Esophagus squamous epithelium (tissue), 5 donors: ENCODE measurements around the gene ALOX15B. TPM values are rescaled to one million over a fixed set of nuclear protein-coding genes. Genes with fewer than 3 reads are reported as not detected.

Experiments
- DNase-seq: peaks from one replicate; lab custom pipeline; 2025; lab: John Stamatoyannopoulos, UW
- H3K27ac ChIP-seq, 4 donors: fragments of 200-600 bp; sonication (generic); one replicate each; pipeline ENCODE4 v1.5.1; 2016 to 2019; ENCODE audit warnings: mild to moderate bottlenecking in 1 of 4
- H3K27me3 ChIP-seq, 4 donors: fragments of 200-600 bp; sonication (generic); 1 replicate in 3 of 4; 2 replicates in 1 of 4; pipeline versions ENCODE4 v1.5.1 to v1.6.0; 2017 to 2021; ENCODE audit warnings: antibody characterized with exemption in 1 of 4
- H3K36me3 ChIP-seq, 3 donors: fragments of 200-600 bp; sonication (generic); one replicate each; pipeline ENCODE4 v1.5.1; 2016 to 2019
- H3K4me1 ChIP-seq, 3 donors: fragments of 200-600 bp; sonication (generic); one replicate each; pipeline ENCODE4 v1.5.1; 2017 to 2019
- H3K4me3 ChIP-seq, 4 donors: fragments of 200-600 bp; sonication (generic); 1 replicate in 3 of 4; 2 replicates in 1 of 4; pipeline ENCODE4 v1.5.1; 2016 to 2019; ENCODE audit warnings: mild to moderate bottlenecking in 2 of 4, moderate library complexity in 1 of 4
- H3K9me3 ChIP-seq, 3 donors: fragments of 200-600 bp; sonication (generic); one replicate each; pipeline ENCODE4 v1.5.1; 2016 to 2019
- POLR2A ChIP-seq, 4 donors: fragments of 450-650 bp; IDR thresholded peaks; one replicate each; pipeline ENCODE4 v1.6.1; 2017; ENCODE audit warnings: antibody characterized with exemption in 4 of 4, mild to moderate bottlenecking in 4 of 4, moderate library complexity in 3 of 4
- WGBS, 2 donors: methylation state at CpG; one replicate each; pipeline ENCODE4 v1.1.5; 2018; 5-methylcytosine and 5-hydroxymethylcytosine counted together
- intact Hi-C: fragments of 100-400 bp; cut with DNase I; formaldehyde crosslinking; loops from one replicate; pipeline ENCODE4 v1.15.0; 2022
- total RNA-seq, 4 donors: library from RNA; depleted of rRNA; stranded (reverse); fragments of >200 nt; gene quantifications; one replicate each; pipeline ENCODE4 v1.1.0, GENCODE V29; 2016
- TF ChIP-seq, protein P1 (sequence below), 6 experiments: fragments of 450-650 bp in 4 of 6; fragments of 200-600 bp in 2 of 6; sonication (generic) in 2 of 6; IDR thresholded peaks; one replicate each; pipeline ENCODE4 v1.5.1; 2016 to 2019; ENCODE audit warnings: antibody characterized with exemption in 6 of 6, mild to moderate bottlenecking in 4 of 6, moderate library complexity in 4 of 6
- donor health status: DM: yes; HTN: yes; CAD: no.

ALOX15B gene
- total RNA-seq, 4 donors from 2014 or later = 24.0 to 104 (median 50.5) TPM

DNA sequence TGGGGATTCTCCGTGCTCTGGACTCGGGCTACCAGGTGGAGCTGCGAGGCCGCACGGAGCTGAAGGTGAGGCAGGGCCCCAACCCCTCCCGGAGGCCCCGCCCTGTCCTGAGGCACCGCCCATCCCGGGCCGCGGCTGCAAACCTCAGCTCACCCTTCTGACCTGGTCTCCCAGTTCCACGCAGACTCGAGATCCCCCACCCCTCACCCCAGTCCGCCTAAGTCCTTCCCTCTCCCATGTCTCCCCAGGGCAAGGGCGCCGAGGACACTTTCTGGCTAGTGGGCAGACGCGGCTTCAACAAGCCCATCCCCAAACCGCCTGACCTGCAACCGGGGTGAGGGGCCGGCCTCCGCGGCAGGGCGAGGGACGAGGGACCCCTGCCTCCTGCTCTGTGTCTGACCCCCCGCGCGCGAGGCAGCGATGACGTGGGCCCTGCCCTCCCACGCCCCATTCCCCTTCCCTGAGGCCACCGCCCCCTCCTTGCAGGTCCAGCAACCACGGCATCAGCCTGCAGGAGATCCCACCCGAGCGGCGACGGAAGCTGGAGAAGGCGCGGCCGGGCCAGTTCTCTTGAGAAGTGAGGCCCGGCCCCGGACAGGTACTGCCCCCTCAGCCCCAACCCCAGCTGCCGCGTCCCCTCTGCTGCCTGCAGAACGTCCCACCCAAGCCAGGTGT lies 22.8 kb upstream of the ALOX15B start:
- H3K4me3 ChIP-seq = peak overlapping the region; percentile 45 to 71 (median 51)
- DNase-seq = no peak
- peak overlapping the region; percentile 85 to 93 (median 90) for H3K27ac ChIP-seq
- TF ChIP-seq, protein P1, sequence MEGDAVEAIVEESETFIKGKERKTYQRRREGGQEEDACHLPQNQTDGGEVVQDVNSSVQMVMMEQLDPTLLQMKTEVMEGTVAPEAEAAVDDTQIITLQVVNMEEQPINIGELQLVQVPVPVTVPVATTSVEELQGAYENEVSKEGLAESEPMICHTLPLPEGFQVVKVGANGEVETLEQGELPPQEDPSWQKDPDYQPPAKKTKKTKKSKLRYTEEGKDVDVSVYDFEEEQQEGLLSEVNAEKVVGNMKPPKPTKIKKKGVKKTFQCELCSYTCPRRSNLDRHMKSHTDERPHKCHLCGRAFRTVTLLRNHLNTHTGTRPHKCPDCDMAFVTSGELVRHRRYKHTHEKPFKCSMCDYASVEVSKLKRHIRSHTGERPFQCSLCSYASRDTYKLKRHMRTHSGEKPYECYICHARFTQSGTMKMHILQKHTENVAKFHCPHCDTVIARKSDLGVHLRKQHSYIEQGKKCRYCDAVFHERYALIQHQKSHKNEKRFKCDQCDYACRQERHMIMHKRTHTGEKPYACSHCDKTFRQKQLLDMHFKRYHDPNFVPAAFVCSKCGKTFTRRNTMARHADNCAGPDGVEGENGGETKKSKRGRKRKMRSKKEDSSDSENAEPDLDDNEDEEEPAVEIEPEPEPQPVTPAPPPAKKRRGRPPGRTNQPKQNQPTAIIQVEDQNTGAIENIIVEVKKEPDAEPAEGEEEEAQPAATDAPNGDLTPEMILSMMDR (IDR thresholded peaks at IDR 0.05) = no peak
- TF ChIP-seq POLR2A (IDR thresholded peaks at IDR 0.05) = peak in 1 of 4 donors; percentile 12
- no peaks in the 10 kb centered on the region for H3K9me3 ChIP-seq
- H3K27me3 ChIP-seq = peaks cover 0 to 47% (median 2%) of the 10 kb centered on the region in 4 donors
- WGBS, 2 donors = 0 to 3% methylated on average over 7 to 8 of the region's 46 CpGs
- intact Hi-C loops = no loop called here
- H3K36me3 ChIP-seq = no peaks in the 10 kb centered on the region
- peaks cover 34 to 52% (median 44%) of the 10 kb centered on the region in 3 donors for H3K4me1 ChIP-seq

DNA sequence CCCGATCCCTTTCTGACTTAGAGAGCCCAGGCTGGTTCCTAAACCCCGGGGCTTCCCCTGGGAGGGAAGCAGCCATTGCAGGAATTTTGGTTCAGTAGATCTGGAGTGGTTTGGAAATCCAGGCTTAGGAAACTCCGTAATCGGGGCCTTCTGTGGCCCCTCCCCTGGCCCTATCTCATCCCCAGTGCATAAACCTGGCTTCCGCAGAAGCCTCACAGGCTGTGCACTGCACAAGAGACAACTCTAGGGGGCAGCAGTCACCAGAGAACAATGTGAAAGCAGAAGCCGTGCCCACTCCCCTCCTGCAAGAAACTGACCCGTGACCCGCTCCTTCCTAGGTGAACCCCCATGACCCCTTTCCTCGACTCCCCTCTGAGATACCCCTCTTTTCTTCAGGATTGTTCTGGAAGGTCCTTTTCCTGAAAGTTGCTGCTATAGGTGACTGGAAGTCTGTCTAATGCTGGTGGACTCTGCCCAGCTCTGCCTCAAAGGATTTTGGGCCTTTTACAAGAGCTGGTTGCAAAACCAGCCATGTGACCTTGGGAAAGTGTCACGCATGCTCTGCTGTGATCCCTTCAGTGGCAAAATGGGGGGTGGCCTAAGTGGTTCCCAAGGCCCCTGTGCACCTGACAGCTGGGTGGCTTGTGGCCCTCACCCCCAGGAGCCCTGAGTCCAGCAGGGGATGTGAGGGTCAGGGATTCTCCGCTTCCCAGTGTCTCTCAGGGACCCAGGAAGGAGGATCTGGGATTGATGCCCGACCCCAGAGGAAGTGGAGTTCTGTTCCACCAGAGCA lies 22.0 kb upstream of the ALOX15B start:
- Histone ChIP-seq H3K27ac (peak overlapping the region; percentile 85 to 93 (median 90)), H3K4me3 (peak overlapping the region; percentile 45 to 71 (median 51)), H3K36me3 (no peaks in the 10 kb centered on the region), H3K27me3 (peaks cover 0 to 47% (median 2%) of the 10 kb centered on the region in 4 donors), H3K4me1 (peaks cover 34 to 52% (median 44%) of the 10 kb centered on the region in 3 donors), H3K9me3 (no peaks in the 10 kb centered on the region)
- TF ChIP-seq POLR2A (IDR thresholded peaks at IDR 0.05) = no peak
- TF ChIP-seq, protein P1 (IDR thresholded peaks at IDR 0.05) = peak; percentile 52 to 94 (median 76)
- intact Hi-C loops = no loop called here
- 9 to 14% methylated on average over 4 to 5 of the region's 12 CpGs for WGBS, 2 donors
- DNase-seq = no peak

DNA sequence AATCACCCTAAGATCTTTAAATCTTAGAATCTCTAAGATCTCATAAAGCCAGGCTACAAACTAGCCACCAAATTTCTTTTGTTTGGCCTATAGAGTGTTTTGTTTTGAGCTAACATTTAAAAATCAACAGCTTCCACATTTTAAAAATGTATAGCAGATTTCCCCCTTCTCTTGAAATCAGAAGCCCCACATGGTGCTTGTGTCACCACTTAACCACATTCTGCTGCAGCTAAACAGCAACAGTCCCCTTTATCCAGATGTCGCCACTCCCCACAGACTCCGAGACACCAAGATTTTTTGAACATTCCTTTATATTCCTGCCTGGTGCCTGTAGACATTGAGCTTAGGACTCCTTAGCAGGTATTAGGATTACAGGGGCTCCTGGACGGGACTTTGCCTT lies 20.4 kb upstream of the ALOX15B start:
- intact Hi-C loops = no loop called here
- no peak for DNase-seq
- H3K9me3 ChIP-seq = no peaks in the 10 kb centered on the region
- peaks cover 34 to 52% (median 44%) of the 10 kb centered on the region in 3 donors for H3K4me1 ChIP-seq
- H3K27ac ChIP-seq = peak overlapping the region; percentile 85 to 93 (median 90)
- no peak for TF ChIP-seq POLR2A (IDR thresholded peaks at IDR 0.05)
- TF ChIP-seq, protein P1 (IDR thresholded peaks at IDR 0.05) = no peak
- no peak overlapping the region for H3K4me3 ChIP-seq
- no peaks in the 10 kb centered on the region for H3K36me3 ChIP-seq
- peaks cover 0 to 33% (median 2%) of the 10 kb centered on the region in 4 donors for H3K27me3 ChIP-seq
- 14 to 26% methylated on average over 3 of the region's 3 CpGs for WGBS, 2 donors

DNA sequence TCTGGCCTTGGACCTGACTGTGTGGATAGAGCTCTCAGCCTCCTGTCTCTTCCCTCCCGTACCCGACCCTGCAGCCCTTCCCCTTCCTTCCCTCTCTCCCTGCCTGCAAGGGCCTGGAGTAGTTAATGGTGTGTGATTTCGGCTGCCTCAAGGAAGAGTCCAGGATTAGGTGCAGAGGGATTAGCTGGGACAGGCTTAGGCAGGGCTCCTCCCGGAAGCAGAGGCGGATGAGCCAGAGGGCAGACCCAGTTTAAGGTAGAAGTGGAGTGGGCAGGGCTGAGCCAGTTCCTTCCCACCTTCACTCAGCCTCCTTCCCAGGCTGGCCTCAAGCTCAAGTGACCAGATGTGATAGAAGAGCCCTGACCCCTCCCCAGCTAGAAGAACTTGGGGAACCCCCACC lies 19.7 kb upstream of the ALOX15B start:
- TF ChIP-seq, protein P1 (IDR thresholded peaks at IDR 0.05) = no peak
- TF ChIP-seq POLR2A (IDR thresholded peaks at IDR 0.05) = peak in 1 of 4 donors; percentile 18
- peaks cover 0 to 27% (median 2%) of the 10 kb centered on the region in 4 donors for H3K27me3 ChIP-seq
- peak overlapping the region in 1 of 4 donors; percentile 21 for H3K4me3 ChIP-seq
- H3K27ac ChIP-seq = peak overlapping the region; percentile 83 to 93 (median 90)
- H3K4me1 ChIP-seq = peaks cover 34 to 52% (median 44%) of the 10 kb centered on the region in 3 donors
- no peak for DNase-seq
- intact Hi-C loops = no loop called here
- H3K36me3 ChIP-seq = no peaks in the 10 kb centered on the region
- H3K9me3 ChIP-seq = no peaks in the 10 kb centered on the region
- 33 to 35% methylated on average over 3 to 4 of the region's 5 CpGs for WGBS, 2 donors
